ENCODE results near the gene WDR70. TPM values are rescaled to one million over a fixed set of nuclear protein-coding genes. Genes with fewer than 3 reads are reported as not detected.
"Not testable (repeated sequence)": the region's sequence is repeated elsewhere in the genome, so short reads cannot be mapped to it uniquely, and the experiment has no call there.

Gene WDR70
- total RNA-seq, 1 donor from 2014 or later: 32.7 TPM

GRCh38 chr5:37453252-37453651, 74.1 kb downstream of the WDR70 start:
- intact Hi-C loops (cut with micrococcal nuclease): not testable (repeated sequence)

- intact Hi-C loops (cut with micrococcal nuclease): not testable (repeated sequence)
Observed at GRCh38 chr5:37454402-37455055, 75.4 kb downstream of the WDR70 start.

GRCh38 chr5:37463191-37464051, 84.3 kb downstream of the WDR70 start:
- intact Hi-C loops (cut with micrococcal nuclease): not testable (repeated sequence)

- intact Hi-C loops (cut with micrococcal nuclease): not testable (repeated sequence)
Observed at GRCh38 chr5:37464581-37464980, 85.5 kb downstream of the WDR70 start.

GRCh38 chr5:37469383-37469782, 90.3 kb downstream of the WDR70 start:
- intact Hi-C loops (cut with micrococcal nuclease): not testable (repeated sequence)

GRCh38 chr5:37471666-37472197, 92.6 kb downstream of the WDR70 start:
- intact Hi-C loops (cut with micrococcal nuclease): no loop called here

- intact Hi-C loops (cut with micrococcal nuclease): no loop called here
Observed at GRCh38 chr5:37477426-37477825, 98.3 kb downstream of the WDR70 start.

- intact Hi-C loops (cut with micrococcal nuclease): no loop called here
Observed at GRCh38 chr5:37478121-37478894, 99.2 kb downstream of the WDR70 start.

GRCh38 chr5:37481395-37481794, 102.3 kb downstream of the WDR70 start:
- intact Hi-C loops (cut with micrococcal nuclease): not testable (repeated sequence)

- intact Hi-C loops (cut with micrococcal nuclease): no loop called here
Observed at GRCh38 chr5:37490120-37490810, 111.1 kb downstream of the WDR70 start.

GRCh38 chr5:37490931-37491330, 111.8 kb downstream of the WDR70 start:
- intact Hi-C loops (cut with micrococcal nuclease): no loop called here

- intact Hi-C loops (cut with micrococcal nuclease): no loop called here
Observed at GRCh38 chr5:37492778-37493555, 113.8 kb downstream of the WDR70 start.

- intact Hi-C loops (cut with micrococcal nuclease): no loop called here
Observed at GRCh38 chr5:37494756-37495155, 115.6 kb downstream of the WDR70 start.

- intact Hi-C loops (cut with micrococcal nuclease): no loop called here
Observed at GRCh38 chr5:37495210-37495609, 116.1 kb downstream of the WDR70 start.

GRCh38 chr5:37495668-37496347, 116.7 kb downstream of the WDR70 start:
- intact Hi-C loops (cut with micrococcal nuclease): no loop called here

- intact Hi-C loops (cut with micrococcal nuclease): no loop called here
Observed at GRCh38 chr5:37496902-37497445, 117.9 kb downstream of the WDR70 start.

- intact Hi-C loops (cut with micrococcal nuclease): no loop called here
Observed at GRCh38 chr5:37501152-37501551, 122.0 kb downstream of the WDR70 start.

- intact Hi-C loops (cut with micrococcal nuclease): no loop called here
Observed at GRCh38 chr5:37506241-37506640, 127.1 kb downstream of the WDR70 start.

GRCh38 chr5:37506722-37507121, 127.6 kb downstream of the WDR70 start:
- intact Hi-C loops (cut with micrococcal nuclease): no loop called here
